ENCODE measurements around the gene MPI.

Gene MPI

DNA sequence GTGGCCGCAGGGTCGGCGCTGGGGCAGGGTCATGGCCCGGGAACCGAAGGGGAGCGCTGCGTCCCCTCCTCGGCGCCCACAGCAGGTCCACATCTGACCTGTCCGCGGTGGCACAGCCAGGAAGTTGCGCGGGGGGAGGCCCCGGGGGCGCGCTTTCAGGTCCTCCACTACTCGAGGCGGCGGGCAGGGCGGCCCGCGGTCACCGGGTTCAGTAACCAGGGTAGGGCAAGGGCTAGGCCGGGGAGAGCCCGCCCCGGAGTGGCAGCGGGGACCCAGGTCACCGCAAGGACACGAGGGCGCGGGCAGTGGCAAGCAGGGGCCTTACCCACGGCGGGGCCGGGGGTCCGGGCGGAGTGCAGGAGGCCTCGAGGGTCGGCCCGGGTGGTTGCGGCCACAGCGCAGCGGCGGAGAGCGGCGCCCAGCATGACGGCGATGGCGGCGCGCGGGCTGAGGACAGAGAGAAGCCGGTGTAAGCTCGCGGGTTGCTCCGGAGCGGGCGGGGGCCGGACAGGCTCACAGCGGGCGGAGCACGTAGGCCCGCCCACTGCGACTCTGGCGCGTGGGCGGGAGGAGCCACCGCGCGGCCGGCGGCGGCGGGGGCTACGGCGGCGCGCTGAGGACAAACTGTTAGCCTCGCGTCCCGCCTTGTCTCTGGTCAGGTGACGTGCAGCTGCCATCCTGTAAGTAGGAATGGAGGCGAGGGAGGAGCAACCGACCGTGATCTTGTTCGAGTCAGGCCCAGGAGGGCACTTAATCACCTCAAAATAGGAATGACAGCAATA lies 47.9 kb downstream of the MPI start, which contains the start of gene COX5A:
TSS of gene COX5A (minus strand) at position 484 of the 782 bp plus-strand sequence. CDS start at position 425, 59 bp downstream.
- peak; percentile 88 for DNase-seq

DNA sequence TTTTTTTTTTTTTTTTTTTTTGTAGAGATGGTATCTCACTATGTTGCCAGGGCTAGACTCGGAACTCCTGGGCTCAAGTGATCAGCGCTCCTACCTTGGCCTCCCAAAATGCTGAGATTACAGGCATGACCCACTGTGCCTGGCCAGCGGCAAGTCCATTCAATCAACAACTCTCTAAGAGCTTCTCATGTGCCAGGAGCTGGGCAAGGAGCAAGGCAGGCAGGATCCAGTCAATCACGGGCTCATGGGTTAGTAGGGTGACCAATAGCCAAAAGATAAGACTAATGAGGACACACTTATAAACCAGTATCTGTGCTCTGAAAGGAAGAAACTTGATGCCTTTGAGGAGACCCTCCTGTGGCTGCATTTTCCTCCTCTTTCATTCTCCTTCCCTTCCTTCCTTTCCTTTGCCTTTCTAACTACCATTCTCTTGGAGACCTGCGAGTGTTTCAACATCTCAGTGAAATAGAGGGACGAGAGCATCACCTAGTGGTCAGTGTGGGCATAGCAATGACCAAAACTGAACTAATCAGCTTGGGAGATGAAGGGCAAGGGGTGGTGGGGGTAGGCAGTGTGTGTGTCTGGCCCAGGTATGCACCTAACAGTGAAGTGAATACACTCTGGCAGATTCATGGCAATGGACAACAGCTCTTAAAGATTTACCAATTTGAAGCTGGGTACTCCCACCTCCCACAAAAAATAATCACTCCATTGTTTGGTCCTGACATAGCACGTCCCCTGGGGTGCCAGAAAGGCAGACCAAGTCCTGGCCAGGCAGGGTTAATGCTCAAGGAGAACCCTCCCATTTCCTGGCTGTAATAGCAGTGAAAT lies 60.5 kb downstream of the MPI start:
- DNase-seq: peak; percentile 76

DNA sequence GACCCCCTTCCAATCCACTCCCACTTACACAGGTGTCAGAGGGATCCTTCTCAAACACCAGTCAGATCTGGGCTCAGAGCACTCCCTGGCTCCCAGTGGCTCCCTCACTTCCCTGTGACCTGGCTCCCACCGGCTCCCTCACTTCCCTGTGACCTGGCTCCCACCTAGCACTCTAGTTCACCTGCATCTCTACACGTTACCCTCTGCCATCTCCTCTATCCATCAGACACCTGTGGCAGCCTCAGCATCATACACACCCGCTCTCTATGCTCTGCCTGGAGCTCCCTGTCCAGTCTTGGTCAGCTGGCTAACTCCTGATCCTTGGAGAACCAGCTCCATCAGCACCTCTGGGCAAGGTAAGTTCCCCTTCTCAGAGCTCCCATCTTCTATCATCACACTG lies 61.2 kb downstream of the MPI start:
- DNase-seq: no peak
